K562 (cell line): ENCODE measurements around the gene RPUSD2. TPM values are rescaled to one million over a fixed set of nuclear protein-coding genes. Genes with fewer than 3 reads are reported as not detected.

Source experiments
- CREB3 ChIP-seq: fragments of 450-650 bp; conservative IDR thresholded peaks from 2 replicates; pipeline ENCODE4 v1.6.1; 2016; ENCODE audit warnings: missing genetic modification characterization, low read depth, mild to moderate bottlenecking, missing compliant biosample characterization, moderate library complexity
- E2F4 ChIP-seq: sonication (generic); formaldehyde crosslinking; IDR thresholded peaks from 2 replicates; pipeline ENCODE4 v1.8.0; 2022; ENCODE audit warnings: mild to moderate bottlenecking, low read depth, missing genetic modification reagents
- ELF4 ChIP-seq: fragments of 450-650 bp; formaldehyde crosslinking; IDR thresholded peaks from 2 replicates; pipeline ENCODE4 v1.4.0; 2022; ENCODE audit warnings: missing genetic modification characterization
- GTF2A2 ChIP-seq: IDR thresholded peaks from 2 replicates; pipeline ENCODE4 v1.6.1; 2016; ENCODE audit warnings: mild to moderate bottlenecking, missing genetic modification characterization, missing compliant biosample characterization
- GTF3C2 ChIP-seq: IDR thresholded peaks from 3 replicates; pipeline ENCODE4 v1.6.1; 2011; ENCODE audit warnings: borderline replicate concordance, mild to moderate bottlenecking, moderate library complexity; ENCODE audit not compliant: insufficient read length; ENCODE audit errors: extremely low read depth
- HDAC6 ChIP-seq: IDR thresholded peaks from 2 replicates; pipeline ENCODE4 v1.6.1; 2012; ENCODE audit warnings: low read depth, mild to moderate bottlenecking, control low read depth, inconsistent platforms, low read length, moderate library complexity
- HNRNPH1 ChIP-seq: fragments of 200-400 bp; formaldehyde crosslinking; optimal IDR thresholded peaks from 2 replicates; pipeline ENCODE3; 2017; ENCODE audit warnings: low read depth, mild to moderate bottlenecking, low read length, moderate library complexity
- POLR2AphosphoS2 ChIP-seq: IDR thresholded peaks from 2 replicates; pipeline ENCODE4 v1.6.1; 2012; ENCODE audit warnings: low read length, improper control_type of control experiment
- SFPQ ChIP-seq: fragments of 200-400 bp; formaldehyde crosslinking; IDR thresholded peaks from 2 replicates; pipeline ENCODE4 v1.6.1; 2017; ENCODE audit warnings: mild to moderate bottlenecking, low read depth, low read length, moderate library complexity
- STAT6 ChIP-seq: sonication (generic); formaldehyde crosslinking; IDR thresholded peaks from 2 replicates; pipeline ENCODE4 v1.8.1; 2023; ENCODE audit warnings: mild to moderate bottlenecking, missing genetic modification reagents
- TARDBP ChIP-seq: fragments of 450-650 bp; IDR thresholded peaks from 2 replicates; pipeline ENCODE4 v1.6.1; 2016
- ZNF253 ChIP-seq: fragments of 250-450 bp; sonication (Bioruptor Pico); conservative IDR thresholded peaks from 2 replicates; pipeline ENCODE4 v1.6.1; 2021; ENCODE audit warnings: mild to moderate bottlenecking
- ZNF584 ChIP-seq: fragments of 200-800 bp; sonication (Bioruptor generic); IDR thresholded peaks from 2 replicates; pipeline ENCODE4 v1.6.1; 2016; ENCODE audit warnings: low read depth, mild to moderate bottlenecking, missing genetic modification characterization, missing compliant biosample characterization
- ZNF655 ChIP-seq: fragments of 250-450 bp; sonication (Bioruptor Pico); IDR thresholded peaks from 2 replicates; pipeline ENCODE4 v1.5.0; 2021
- ZNF76 ChIP-seq: fragments of 250-450 bp; sonication (Bioruptor Pico); IDR thresholded peaks from 2 replicates; pipeline ENCODE4 v1.4.0; 2020; ENCODE audit warnings: mild to moderate bottlenecking, moderate library complexity, borderline replicate concordance
- polyA plus RNA-seq, 8 experiments: library from polyadenylated mRNA; depleted of rRNA in 4 of 8; stranded (reverse) in 5 of 8; unstranded in 3 of 8; fragments of >200 nt; fragmentation: Nextera tagmentation in 2 of 8; fragmentation: Illumina TruSeq in 1 of 8; extraction: Ambion mirVana in 2 of 8; extraction: Trizol in 1 of 8; gene quantifications; 2 replicates each; pipeline versions ENCODE4 v1.2.1 to v1.2.3, GENCODE V29; 2011 to 2014; ENCODE audit warnings: inconsistent platforms in 1 of 8, missing spikeins in 1 of 8
- total RNA-seq, 7 experiments: library from RNA; depleted of rRNA in 6 of 7; stranded (reverse); fragments of >200 nt in 6 of 7; fragmentation: Illumina TruSeq in 2 of 7; extraction: Trizol in 2 of 7; gene quantifications; 2 replicates each; pipeline versions ENCODE4 v1.2.1 to v1.2.3, GENCODE V29; 2011 to 2021; ENCODE audit warnings: low replicate concordance in 1 of 7

RPUSD2 gene
- total and polyA plus RNA-seq, 9 of the 15 experiments (the other 6 are each of a cell fraction or from before 2014, with no cell fraction given): 3.7 to 30.2 (median 14.3) TPM

GRCh38 chr15:40558952-40559742 is 10.0 kb upstream of the RPUSD2 start (continued):
- TF ChIP-seq SFPQ (no peak), TARDBP (no peak), GTF3C2 (no peak), ELF4 (CRISPR knock-in tag) (no peak), ZNF655 (no peak), E2F4 (CRISPR knock-in tag) (no peak), CREB3 (tag) (no peak; the same call in 1 of the 2 replicates), HDAC6 (no peak), POLR2AphosphoS2 (no peak), GTF2A2 (tag) (no peak), ZNF76 (CRISPR knock-in tag) (no peak), STAT6 (no peak), ZNF584 (CRISPR knock-in tag) (no peak), ZNF253 (no peak), HNRNPH1 (no peak)
